Stimulated activated CD4-positive, alpha-beta T cell treated with anti-CD3 and anti-CD28 coated beads, Interleukin-4, amount 100 ng/mL, for 4 hours (primary cell): ENCODE measurements around the gene MYZAP.
"Not testable (repeated sequence)": the region's sequence is repeated elsewhere in the genome, so short reads cannot be mapped to it uniquely, and the experiment has no call there.

Source experiments
- DNase-seq, 2 experiments: peaks; one replicate each; pipeline ENCODE4 v3.0.0-alpha.2; 2020

Gene MYZAP

DNA sequence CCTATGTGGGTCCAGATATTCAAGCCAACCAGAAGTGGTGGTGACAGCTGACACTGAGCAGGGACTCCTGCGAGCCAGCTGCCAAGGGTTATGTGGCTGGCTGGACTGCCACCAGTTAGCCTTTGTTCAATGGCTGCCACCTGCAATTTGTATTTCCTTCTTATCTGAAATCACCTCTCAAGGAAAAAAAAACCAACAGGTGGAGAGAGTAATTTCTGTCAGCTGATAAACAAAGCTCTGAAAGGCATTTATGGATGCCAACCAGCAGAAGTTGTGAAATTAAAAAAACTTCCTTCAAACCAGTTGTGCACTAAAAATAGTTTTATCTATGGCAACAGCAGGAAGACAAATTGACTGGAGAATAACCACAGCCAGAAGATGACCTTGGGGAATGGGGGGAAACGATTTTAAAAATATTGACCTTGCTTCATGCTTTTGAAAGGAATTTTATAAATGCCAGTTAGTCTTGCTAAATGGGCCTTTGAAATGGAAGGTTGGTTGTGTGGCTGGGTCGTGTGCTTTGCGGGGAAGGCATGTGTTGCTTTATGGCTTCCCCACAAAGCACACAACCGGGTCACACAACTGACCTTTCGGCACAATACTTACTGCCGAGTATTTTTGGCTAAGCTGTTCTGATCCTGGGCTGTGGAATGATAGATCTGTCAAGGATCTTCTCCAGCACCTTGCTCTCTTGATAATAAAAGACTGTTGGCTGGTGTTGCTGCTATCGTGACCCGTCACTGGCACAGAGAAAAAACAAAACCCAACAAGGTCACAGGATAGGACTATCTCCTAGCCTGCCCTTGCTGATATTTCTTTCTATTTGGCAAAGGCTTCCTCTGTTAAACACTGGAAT lies 3.5 kb downstream of the MYZAP start:
- no peak for DNase-seq

DNA sequence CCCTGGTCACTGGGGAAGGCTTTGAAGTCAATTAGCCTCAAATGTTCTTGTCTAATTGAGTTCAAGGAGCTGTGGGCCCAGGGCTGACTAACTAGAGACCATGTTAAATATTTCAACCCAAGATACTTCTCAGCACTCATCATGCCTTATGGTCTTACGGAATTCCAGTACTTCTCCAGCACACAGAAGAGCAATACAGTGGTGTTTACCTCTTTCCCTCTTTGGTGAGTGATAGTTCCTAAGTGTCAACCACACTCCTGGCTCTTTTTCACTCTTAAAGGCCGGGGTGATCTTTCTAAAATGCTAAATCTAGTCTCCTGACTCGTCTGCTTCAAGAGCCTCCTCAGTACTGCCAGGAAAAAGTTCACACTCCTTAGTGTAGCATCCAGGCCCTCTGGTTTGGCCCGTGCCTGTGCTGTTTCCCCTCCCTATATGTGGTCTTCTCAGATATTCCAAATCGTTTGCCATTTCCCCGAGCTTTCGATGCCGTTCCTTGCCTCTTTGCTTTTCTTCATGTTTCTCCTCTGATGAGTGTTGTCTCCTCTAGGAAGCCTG lies 4.7 kb downstream of the MYZAP start:
- DNase-seq: no peak

DNA sequence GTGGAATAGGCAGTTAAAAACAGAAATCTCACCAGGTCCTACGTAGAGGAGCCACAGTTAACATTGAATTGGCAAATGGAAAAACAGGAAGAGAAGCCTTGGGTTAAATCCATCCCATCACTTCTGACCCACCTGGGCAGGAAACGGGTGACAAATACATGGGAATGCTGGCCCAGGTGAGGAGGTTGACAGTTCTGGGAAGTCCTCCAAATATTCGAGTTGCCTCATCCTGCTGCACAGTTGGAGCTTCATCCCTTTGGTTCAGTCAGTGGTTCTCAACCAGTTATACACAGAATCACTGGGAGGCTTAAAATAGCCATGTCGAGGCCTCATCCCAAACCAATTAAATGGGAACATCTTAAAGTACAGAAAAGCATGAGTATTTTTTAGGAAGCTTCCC lies 5.3 kb downstream of the MYZAP start:
- no peak for DNase-seq

DNA sequence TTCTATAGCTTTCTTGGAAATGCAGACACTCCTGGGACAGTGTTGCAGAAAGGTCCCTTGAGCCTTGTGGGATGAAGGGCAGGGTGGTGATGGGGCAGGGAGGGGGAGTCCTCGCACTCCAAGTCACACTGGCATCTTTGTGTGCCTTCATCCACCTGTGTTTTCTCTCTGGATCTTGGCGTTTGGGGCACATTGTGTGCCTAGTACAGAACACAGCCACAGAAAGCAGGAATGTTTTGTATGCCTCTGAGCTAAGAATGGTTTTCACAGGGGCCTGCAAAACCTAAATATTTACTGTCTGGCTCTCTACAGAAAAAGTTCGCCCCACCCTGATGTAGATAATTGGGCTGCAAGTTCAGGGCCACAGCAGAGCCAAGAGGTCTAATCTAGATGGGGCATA lies 5.7 kb downstream of the MYZAP start:
- DNase-seq: no peak

DNA sequence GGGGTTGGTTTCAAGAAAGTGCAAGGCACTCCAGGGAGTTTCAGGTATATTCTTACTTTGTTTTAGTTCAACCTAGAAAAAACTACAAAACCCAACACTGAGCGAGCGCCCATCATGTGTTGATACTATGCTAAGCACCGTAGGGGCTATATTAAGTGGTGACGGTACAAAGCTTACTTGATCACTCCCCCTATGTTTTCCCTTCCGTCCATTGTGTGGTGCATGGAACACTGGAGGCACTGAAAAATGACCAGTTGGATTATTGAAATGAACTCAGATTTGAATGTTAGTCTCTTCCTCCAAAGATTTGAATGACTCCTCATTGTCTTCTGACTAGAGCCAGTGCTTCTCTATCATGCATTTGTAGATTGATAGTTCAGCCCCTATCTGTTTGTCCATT lies 6.6 kb downstream of the MYZAP start:
- no peak for DNase-seq

DNA sequence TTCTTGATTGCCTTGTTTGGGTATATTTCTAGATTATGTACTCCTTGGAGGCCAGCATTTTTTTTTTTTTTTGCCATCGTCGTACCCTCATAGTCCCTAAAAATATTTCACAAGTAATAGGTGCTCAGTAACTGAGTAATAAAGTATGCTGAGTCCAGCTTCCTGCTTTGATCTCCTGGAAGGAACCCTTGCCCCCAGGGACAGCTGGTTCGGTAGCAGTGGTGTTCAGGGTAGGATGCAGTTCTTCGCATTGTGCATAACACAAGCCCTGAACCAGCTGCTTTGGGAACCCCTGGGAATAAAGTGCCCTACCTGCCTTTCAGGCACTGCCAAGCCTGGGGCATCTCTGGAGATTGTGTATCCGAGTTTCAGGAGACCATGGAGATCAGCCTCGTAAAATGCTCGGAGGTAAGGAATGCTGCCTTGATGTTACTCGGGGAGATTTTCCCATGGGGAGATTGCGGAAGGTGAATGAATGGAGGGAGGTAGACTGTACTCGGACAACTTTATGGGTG lies 7.6 kb downstream of the MYZAP start:
- no peak for DNase-seq

DNA sequence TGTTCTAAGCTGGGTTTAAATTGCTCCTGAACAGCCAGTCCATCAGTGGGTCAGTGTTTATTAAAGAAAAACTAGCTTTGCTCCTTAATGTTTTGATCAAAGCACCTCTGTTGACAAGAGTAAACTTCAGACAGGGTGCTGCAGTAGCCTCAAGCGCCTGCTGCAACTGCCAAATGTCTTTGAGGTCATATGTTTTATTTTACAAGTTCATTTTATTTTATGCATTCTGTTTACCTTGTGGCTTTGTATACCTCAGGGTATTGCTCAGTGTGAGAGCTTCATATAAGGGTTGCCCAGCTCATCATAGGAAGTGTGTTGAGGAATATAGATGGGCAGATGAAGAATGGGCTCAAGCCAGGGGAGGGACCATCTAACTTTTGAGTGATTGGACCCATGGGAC lies 8.5 kb downstream of the MYZAP start:
- DNase-seq: no peak

DNA sequence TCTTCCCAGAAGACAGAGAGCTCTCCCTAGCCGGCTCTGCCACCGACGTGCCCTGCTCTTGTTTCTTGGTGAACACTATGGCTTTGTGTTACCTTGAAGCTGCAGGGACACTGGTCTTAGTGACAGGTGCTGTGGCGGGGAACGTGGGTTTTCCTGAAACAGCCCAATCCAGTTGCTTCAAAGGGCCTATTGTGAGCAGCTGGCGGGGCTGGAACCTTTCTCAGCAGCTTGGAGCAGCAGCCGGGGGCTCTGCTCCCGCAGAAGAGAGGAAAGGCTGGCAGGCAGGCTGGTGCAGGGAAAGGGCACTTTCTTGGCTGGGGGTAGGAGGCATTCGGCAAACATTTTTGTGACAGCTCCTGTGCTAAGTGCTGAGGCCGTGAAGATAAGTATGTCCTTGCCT lies 12.8 kb downstream of the MYZAP start:
- DNase-seq: no peak

DNA sequence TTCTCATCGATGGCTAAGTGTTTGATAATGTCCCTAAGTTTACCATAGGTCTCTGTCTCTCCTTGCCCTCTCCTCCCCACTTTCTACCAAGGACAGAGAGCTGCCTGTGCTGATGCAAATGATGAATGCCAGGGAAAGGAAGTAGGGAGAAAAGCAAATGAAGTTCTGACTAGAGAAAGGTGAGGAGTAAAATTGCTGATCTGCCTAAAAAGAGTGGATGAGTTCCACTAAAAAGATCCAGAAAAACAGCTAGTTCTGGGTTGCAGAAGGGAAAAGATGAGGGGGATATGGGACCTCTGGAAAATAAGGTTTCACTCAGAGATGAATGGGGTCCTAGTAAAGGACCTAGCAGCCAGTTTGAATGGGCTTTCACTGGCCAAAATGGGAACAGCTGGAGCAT lies 13.8 kb downstream of the MYZAP start:
- DNase-seq: no peak

DNA sequence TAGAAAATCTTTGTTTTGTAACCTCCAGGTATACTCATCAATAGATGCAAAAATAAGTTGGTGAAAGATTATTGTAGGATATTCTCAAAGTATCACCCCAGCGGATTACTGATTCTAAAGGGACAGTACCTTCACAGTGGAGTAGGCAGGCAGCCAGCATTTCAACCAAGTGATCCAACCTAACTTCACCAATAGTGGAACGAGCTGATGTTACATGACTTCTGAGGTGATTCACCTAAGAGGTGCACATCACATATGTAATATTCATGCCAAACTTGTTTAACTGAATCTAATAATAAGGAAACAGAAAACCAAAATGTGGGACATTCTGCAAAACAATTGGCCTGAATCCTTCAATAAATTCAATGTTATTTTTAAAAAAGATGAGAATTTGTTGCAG lies 14.3 kb downstream of the MYZAP start:
- no peak for DNase-seq

DNA sequence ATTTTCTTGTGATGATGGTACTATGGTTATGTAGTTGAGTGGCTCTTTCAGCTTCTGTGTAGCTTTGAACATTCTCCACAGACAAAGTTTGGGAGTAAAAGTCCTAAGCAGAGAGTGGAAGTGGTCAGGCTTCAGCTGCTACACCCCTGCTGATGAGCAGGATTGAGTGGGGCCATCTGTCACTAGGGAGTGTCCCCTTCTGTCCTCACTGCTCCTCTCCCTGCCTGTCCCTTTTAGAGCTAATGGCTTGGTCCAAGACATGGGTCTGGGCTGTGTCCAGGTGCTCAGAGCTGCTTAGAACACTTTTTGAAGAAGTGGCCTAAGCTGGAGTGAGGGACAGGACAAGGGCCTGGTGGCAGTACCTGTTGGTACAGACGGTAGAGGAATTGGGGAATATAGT lies 15.1 kb downstream of the MYZAP start:
- no peak for DNase-seq

DNA sequence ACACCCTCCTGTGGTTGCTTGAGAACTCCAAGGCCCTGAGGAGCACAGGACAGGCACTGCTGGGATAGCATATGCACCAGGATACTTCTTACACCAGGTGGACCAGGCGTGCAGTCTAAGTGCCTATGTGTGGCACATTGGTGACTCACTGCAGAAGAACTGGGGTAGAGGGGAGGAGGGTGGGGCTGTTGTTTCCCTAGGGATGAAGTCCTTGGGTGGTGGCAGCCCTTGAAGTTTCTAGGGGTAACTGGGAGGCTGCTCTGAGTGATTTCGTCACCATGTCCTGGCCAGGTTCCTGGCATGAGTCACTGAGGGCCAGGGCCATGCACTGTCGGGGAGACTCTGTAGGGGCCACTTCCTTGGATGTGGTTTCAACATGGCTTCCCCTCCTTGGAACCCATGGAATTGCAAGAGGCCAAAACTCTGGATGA lies 15.9 kb downstream of the MYZAP start:
- no peak for DNase-seq

DNA sequence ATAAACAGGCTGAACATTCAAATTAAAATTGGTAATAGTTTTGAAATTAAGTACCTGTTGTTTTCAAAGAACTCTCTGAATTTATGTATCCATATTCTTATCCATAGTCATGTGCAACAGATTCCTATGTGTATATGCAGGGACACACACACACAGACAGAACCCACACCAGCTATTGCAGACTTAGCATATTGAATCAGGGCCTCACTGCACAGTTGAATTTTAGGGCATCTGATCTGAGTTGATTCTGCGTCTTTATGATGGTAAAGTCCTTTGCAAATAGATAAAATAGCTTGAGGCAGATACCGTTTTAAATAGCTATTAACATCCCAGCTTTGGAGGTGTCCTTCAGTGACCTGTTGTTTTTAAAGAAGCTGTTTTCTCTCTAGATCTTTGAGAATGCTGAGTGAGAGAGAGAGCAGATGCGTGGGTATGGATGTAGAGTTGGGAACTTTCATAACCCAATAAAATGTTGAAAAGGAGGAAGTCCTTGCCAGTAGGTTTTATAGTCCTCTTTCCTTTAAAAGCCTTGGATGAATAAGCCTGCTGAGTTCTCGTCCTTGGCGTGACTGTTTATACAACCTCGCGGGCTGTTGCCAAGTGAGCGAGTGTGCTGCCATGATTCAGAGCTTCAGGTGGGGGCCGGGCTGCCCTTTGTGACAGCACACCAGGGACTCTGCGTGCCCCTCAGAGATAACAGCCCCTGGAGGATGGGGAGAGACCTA lies 18.3 kb downstream of the MYZAP start:
- no peak for DNase-seq

DNA sequence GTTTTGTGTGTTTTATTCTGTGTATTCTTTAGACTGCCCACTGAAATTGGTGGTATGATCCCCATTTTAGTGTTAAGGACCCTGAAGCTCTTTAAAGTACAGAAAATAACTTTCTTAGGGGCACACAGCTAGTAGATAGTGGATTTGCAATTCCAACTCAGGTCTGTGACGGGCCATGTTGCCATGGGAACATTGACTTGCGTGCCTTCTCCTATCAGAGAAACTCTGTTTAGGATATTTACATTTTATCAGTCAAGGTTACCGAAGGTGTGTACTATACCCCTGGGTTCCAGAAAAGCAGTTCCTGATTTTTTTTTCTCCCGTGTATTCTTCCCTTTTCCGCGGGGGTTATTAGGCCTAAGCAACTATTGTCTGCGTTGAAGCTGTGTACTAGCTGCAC lies 19.4 kb downstream of the MYZAP start:
- no peak for DNase-seq

DNA sequence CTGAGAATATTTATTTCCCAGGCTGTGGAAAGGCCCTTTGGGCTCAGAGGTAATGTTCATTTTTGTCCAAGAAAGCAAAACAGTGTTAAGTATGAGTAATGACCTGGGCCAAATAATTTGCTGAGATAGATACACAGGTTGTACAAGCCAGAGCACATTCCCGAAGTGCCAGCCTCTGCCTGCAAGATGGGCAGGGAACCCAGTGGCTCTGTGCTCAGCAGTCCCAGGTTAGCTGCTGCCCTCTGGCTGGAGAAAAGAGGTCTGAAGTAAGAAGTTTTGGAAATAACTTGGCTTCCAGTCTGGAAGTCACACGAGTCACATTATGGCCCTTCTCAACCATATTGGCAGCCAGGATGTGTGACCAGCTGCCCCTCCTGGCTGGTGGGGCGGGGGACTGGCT lies 20.2 kb downstream of the MYZAP start:
- no peak for DNase-seq

DNA sequence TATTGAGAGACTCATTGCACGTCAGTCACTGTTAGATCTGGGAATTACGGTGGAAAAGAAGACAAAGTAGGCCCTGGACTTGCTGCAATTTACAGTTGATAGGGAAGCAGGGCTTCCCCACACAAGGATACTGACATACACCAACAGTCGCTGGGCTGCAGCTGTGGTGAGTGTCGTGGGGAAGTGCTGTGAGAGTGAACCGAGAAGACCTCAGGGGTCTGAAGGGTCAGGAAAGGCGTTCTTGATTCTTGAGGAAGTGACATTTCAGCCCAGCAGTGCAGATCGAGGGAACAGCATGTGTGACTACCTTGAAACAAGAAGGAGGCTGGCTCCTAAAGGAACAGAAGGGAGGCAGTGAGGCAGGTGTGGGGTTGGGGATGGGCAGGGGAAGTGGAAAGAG lies 22.5 kb downstream of the MYZAP start:
- DNase-seq: no peak

DNA sequence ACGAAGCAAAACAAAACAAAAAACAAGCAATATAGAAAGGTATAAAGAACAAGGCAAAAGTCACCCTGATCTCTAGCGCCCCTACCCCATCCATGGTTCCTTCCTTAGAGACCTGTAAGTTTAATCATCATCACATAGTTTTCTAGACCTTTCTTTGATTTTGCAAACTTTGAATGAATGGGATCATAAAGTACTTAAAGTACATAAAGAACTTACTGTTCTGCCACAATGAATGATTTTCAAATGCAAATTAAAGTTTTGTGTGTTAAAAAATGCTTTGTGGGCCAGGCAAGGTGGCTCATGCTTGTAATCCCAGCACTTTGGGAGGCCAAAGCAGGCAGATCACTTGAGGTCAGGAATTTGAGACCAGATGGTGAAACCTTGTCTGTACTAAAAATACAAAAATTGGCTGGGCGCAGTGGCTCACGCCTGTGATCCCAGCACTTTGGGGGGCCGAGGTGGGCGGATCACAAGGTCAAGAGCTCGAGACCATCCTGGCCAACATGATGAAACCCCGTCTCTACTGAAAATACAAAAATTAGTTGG lies 24.3 kb downstream of the MYZAP start:
- not testable (repeated sequence) for DNase-seq

DNA sequence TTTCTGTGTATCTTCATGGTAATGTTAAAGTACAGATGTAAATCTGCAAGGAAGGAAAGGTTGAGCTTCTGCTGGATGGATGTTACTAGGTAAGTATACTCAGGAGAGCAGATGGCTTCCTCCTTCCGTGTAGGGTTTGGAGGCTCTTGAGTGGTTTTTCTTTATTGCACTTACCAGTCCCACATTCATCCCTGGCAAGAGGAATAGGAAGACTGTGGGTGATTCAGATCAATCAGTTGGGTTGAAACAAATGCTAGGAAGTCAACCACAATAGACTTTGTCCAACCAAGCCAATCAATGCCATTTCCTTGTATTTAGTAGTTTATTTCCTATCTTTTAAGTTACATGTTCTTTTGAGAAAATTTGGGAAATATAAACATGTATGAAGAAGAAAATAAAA lies 26.6 kb downstream of the MYZAP start:
- no peak for DNase-seq

DNA sequence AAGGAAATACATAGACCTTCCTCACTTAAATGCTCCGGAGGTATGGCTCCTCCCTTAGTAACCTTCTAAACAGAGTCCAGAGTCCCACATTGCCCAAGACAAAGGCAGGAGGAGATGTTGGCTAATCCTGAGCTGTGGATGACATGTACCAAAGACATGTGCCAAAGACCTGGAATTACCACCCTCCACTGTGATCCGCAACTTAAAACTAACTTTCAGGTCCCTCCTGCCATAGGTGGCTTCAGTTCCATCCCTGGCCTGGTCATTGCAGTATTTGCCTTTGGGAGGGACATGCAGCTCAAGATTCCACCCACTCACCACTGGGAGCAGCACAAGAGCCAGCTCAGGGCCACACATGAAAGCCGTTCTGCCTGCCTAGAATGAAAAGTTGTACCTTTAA lies 28.0 kb downstream of the MYZAP start:
- DNase-seq: no peak

DNA sequence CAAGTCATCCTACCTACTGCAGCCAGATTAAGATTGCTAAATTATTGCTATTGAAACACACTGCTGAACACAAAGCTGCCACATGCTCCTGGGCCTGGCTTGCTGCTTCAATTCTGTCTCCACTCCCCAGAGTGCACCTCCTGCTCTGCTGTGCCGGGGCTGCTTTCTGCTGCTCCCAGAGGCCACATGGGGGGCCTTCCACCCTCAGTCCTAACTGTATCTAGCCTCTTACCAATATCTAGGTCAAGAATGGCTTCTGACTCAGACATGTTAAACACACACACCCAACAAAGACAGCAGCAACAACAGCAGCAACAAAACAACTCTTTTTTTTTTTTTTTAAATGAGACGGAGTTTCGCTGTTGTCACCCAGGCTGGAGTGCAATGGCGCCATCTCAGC lies 33.0 kb downstream of the MYZAP start:
- no peak for DNase-seq

DNA sequence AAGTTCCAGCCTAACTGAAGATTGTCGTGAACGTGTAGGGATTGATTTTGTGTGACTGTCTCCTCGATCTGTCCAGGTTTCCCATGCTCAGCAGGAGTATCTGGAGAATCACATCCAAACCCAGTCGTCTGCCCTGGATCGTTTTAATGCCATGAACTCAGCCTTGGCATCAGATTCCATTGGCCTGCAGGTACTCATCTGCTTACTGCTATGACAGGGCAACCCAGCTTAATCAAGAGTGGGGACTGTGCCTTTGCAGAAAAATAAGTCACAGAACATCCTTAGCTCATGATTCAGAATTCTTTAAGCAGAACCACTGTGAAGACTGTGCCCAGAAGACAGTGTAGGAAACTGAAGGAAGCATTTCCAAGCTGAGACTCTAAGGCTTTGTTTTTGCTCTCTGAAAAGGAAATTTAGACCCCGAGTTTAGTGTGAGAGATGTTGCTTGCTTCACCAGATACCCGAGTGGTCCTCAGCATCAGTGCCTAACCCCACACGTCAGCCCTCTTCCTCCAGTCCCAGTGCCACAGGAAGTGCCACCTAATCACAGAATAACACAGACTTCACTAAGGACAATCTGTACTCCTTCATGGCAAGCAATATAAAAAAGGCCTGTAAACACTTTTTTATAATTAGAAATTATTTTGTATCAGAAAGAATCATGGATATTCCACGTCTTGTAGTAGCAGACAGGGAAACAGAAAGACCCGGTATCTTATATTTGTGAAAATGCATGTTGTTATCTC lies 34.2 kb downstream of the MYZAP start:
- DNase-seq: no peak

DNA sequence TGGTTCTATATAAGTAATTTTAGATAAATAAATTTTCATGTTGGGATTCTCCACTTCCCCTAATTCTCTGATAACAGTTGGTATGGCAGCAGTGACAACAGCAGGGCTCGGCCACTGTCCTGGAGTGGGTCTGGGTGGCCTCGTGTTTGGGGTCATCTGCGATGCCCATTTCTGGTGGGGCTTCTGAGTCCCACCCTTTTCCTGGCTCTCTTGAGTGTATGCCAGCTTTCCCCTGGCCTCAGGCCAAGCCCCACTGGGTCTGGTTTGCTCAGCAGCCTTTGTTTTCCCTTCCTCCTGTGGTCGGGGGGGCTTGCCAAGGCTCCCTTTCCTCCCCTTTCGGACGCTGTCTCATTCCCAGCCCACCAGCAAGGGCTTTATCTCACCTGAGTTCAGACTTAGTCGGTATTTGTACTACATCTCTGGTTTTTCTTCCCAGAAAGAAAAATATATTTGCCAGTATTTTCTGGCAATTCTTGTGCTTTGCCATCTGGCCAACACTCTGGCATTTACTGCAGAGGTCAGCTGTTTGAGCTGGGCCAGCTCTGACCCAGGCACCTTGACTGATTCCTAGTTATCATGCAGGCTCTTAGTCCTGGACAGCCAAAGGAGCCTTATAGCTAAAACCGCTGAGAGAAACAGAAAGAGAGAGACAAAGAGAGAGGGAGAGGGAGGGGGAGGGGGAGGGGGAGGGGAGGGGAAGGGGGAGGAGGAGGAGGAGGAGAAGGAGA lies 35.2 kb downstream of the MYZAP start:
- no peak for DNase-seq
